ENCODE data around the gene GPX4. TPM values are rescaled to one million over a fixed set of nuclear protein-coding genes. Genes with fewer than 3 reads are reported as not detected.

The GPX4 gene
- total and polyA plus RNA-seq, 2 donors (not counting 3 experiments of a cell fraction or from before 2014, with no cell fraction given), result 469 to 1,136 TPM

- Histone ChIP-seq H3K4me1 (ENCODE audit: control insufficient read depth, extremely low read depth, insufficient read depth, low read length) (peaks cover 15% of the 10 kb centered on the region), H3K27ac (ENCODE audit: insufficient read depth, low read depth, low read length) (no peak overlapping the region), H3K79me2 (ENCODE audit: control insufficient read depth, insufficient read depth, low read length) (peaks cover 23% of the 10 kb centered on the region), H3K4me2 (ENCODE audit: insufficient read depth, low read length) (no peak overlapping the region), H3K9me1 (replicated peaks; ENCODE audit: control insufficient read depth, extremely low read depth, insufficient read depth, low read length) (no peaks in the 10 kb centered on the region), H3K4me3 (replicated peaks in 1 of 3; ENCODE audit: insufficient read depth in 1 of 3, low read depth in 1 of 3, low read length in 3 of 3) (no peak overlapping the region), H3K9ac (replicated peaks; ENCODE audit: extremely low read depth, insufficient read depth, low read length) (no peak overlapping the region), H2AFZ (ENCODE audit: low read depth, low read length) (no peak overlapping the region), H3K9me3 (replicated peaks; ENCODE audit: control insufficient read depth, insufficient read depth, low read length) (no peaks in the 10 kb centered on the region), H3K27me3 (ENCODE audit: control insufficient read depth in 2 of 2, insufficient read depth in 2 of 2, low read length in 2 of 2) (no peaks in the 10 kb centered on the region), H4K20me1 (replicated peaks; ENCODE audit: control insufficient read depth, extremely low read depth, insufficient read depth, low read length) (no peaks in the 10 kb centered on the region), H3K36me3 (ENCODE audit: control insufficient read depth in 2 of 2, extremely low read depth in 1 of 2, insufficient read depth in 2 of 2, low read length in 2 of 2) (peaks cover 23 to 60% of the 10 kb centered on the region in 2 experiments)
- POLR2A ChIA-PET, result interaction anchor here (0.8 kb wide), 1 partner anchor 10 kb away, joined by 3 read pairs; no protein-coding TSS in a partner anchor
- FAIRE-seq (peak; percentile 79), DNase-seq (ENCODE audit: low read depth, low spot score) (peak; percentile 69)
- intact Hi-C loops (cut with micrococcal nuclease) (loop anchor here (1.0 to 2.0 kb wide), 2 partner anchors 10 to 52 kb away; partner anchors contain the start of gene SBNO2), dilution Hi-C loops (cut with MboI; ENCODE audit: extremely low pct_ligation_motif_present, low sequenced_read_pairs) (no loop called here)
- TF ChIP-seq POLR2AphosphoS5 (IDR thresholded peaks at IDR 0.05; ENCODE audit: insufficient read depth, low read depth, low read length), result no peak
- no peak for TF ChIP-seq CTCF (IDR thresholded peaks at IDR 0.05; ENCODE audit: extremely low read depth in 1 of 2, insufficient read depth in 1 of 2, low read depth in 1 of 2, low read length in 2 of 2)
- no peak for TF ChIP-seq MYC (IDR thresholded peaks at IDR 0.05; ENCODE audit: low read depth, low read length)
- no peak for TF ChIP-seq FOS (IDR thresholded peaks at IDR 0.05; ENCODE audit: borderline replicate concordance, insufficient read depth, low read length)
- TF ChIP-seq EZH2 (IDR thresholded peaks at IDR 0.05; ENCODE audit: borderline replicate concordance, low read depth, low read length, severe bottlenecking), result no peak
- no peak for TF ChIP-seq JUN (IDR thresholded peaks at IDR 0.05; ENCODE audit: borderline replicate concordance, insufficient read depth, insufficient read length, low read depth)
- TF ChIP-seq MAX (IDR thresholded peaks at IDR 0.05; ENCODE audit: insufficient read depth, insufficient read length), result no peak
- TF ChIP-seq POLR2A (IDR thresholded peaks at IDR 0.05; ENCODE audit: low read depth, low read length), result no peak
- no peak for TF ChIP-seq GATA2 (IDR thresholded peaks at IDR 0.05; ENCODE audit: insufficient read depth, insufficient read length, low read depth, low read length)
- CTCF ChIA-PET, result interaction anchor here (2.2 kb wide), 1 partner anchor 10 kb away, joined by 15 read pairs; no protein-coding TSS in a partner anchor
- BruUV-seq (replicated peaks), result no TSS peak
These were observed 19.2 kb downstream of the GPX4 start for GRCh38 chr19:1122972-1123363.

Data from endothelial cell of umbilical vein (primary cell).